GM18499 (cell line): ENCODE measurements around the gene RPS24.
"Not testable (repeated sequence)": the region's sequence is repeated elsewhere in the genome, so short reads cannot be mapped to it uniquely, and the experiment has no call there.

Experiments
- ATAC-seq: cut with Tn5 transposase; IDR thresholded peaks from one replicate; pipeline ENCODE4 v1.9.1; 2021; ENCODE audit warnings: moderate number of reproducible peaks; ENCODE audit not compliant: insufficient read depth, unreplicated experiment

RPS24 gene

GRCh38 chr10:78047314-78047891 is 13.7 kb downstream of the RPS24 start:
- ATAC-seq = no peak

- no peak for ATAC-seq
Observed at GRCh38 chr10:78049851-78050250, 16.2 kb downstream of the RPS24 start.

DNA sequence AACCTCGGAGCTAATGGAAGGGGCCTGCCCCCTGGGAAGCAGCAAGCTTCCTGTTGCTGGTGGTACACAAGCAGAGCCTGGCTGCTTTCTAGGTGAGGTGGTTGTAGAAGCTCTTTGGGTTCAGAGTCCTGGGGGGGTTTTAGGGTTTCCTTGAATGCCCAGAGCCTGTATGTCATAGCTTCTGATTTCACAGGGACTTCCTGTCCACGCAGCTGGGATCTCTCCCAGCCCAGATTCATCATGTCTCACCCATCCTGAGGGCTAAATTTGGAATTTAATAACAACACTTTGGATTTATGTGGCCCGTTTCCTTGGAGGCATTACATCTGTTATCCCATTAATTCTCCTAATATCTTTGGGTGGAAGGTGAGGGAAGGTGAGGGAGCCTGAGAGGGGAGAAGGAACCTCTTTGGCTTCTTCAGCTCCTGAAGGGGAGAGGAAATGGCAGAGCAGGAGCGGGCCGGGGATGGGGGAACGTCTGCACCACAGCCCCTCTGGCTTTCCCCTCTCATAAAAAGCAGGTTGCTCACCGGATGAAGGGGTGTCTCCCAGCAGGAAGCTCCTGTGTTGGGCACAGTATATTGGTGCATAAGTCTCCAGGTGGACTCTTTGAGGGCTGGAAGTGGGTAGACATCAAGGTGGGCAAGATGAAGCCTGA is 19.7 kb downstream of the RPS24 start:
- ATAC-seq = no peak

- no peak for ATAC-seq
Observed at GRCh38 chr10:78058562-78058961, 24.9 kb downstream of the RPS24 start.

GRCh38 chr10:78059906-78060702 is 26.4 kb downstream of the RPS24 start:
- no peak for ATAC-seq

DNA sequence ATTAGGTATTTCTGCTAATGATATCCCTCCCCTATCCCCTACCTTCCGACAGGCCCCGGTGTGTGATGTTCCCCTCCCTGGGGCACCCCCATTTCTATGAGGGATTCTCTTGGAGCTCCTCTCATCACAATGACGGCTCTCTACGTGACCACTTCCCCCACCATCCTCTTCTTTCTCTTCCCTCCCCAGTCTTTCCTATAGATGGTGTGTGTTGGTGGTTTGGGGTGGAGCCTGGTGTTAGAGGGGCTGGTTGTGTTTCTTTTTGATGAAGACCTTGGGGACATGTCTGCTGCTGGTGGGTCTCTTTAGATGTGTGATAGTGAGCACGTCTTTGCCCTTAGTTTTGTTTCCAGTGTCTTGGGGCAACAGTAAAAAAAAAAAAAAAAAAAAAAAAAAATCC is 28.6 kb downstream of the RPS24 start:
- ATAC-seq = no peak

DNA sequence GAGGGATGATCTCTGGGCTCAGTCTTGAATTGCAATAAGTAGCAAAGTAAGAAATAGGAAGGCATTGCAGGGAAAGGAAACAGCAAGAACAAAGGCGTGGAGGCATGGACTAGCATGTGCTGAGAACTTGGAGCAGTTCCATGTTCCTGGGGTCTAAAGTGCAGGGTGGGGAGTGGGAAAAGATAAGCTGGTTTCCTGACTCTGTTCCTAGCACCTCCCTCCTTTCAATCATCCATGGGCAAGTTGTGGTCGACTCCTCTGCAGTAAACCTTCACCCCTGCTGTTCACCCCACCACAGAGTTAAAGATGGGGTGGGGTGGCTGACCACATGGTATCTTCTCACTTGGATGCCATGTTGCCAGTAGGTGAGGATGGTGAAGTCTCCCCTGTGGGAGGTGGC is 29.6 kb downstream of the RPS24 start:
- no peak for ATAC-seq

- not testable (repeated sequence) for ATAC-seq
Observed at GRCh38 chr10:78064919-78065318, 31.3 kb downstream of the RPS24 start.

DNA sequence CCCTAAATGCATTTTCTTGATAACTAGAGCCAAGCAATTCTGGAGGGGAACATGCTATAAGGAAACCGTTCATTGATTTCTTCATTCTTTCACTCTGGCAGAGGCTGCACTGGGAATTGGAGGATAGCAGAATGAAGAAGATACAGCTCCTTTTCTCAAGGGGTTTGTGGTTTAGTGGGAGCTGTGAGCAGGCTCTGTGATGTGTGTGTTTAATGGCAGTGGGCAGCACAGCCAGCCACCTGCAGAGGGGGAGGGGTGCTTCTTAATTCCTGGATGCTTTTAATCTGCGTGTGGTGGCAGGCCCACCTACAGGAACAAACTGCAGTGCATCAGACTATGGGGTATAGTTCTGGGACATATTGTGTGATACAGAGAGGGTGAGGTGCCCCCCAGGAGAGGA is 31.9 kb downstream of the RPS24 start:
- ATAC-seq = no peak

DNA sequence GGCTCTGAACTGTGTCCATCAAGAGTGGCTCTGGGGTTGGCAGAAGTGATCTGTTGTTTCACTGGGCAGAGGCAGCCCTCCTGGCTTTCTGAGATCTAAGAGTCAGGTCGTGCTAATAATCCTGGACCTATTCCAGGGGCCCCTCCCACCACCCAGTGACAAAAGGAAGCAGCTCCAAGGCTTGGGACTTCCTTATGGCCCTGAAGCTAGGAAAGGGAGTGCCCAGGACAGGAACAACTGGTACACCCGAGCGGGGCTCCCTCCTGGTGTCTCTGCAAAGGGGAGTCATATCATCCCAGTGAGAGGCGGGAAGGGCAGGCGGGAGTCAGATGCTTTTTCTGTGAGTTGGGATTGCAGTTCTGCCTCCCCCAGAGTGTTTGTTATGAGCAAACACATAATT is 32.3 kb downstream of the RPS24 start:
- ATAC-seq = no peak

- no peak for ATAC-seq
Observed at GRCh38 chr10:78066728-78067430, 33.2 kb downstream of the RPS24 start.

- ATAC-seq = no peak
Observed at GRCh38 chr10:78069151-78069550, 35.5 kb downstream of the RPS24 start.

DNA sequence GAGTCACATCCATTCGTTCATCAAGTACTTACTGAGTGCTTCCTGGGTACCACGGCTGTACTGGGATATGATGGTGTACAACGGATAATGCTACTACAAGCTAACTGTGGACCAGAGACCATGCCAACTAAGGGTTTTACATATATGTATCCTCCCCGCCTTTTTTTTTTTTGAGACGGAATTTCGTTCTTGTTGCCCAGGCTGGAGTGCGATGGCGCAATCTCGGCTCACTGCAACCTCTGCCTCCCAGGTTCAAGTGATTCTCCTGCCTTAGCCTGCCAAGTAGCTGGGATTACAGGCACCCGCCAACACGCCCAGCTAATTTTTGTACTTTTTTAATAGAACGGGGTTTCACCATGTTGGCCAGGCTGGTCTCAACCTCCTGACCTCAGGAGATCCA is 36.4 kb downstream of the RPS24 start:
- not testable (repeated sequence) for ATAC-seq

DNA sequence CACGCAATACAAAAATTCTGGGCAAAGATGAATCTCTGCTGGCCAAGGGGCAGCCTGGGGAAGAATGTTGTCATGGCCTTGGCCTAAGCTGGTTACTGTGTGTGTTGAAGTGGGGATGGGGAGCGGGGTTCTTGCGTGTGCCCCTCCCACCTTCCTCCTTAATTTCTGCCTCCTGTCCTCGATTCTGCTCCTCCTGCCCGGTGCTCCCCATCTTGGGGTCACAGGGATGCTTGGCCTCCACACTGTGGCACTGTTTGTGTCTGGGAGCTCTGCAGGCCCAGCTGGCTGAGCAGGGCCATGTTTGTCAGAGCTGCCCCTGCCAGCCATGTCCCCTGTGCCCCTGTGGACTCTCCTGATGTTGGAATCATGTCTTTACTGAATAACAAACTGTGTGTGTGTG is 37.1 kb downstream of the RPS24 start:
- ATAC-seq = no peak

- ATAC-seq = no peak
Observed at GRCh38 chr10:78071140-78071856, 37.6 kb downstream of the RPS24 start.

DNA sequence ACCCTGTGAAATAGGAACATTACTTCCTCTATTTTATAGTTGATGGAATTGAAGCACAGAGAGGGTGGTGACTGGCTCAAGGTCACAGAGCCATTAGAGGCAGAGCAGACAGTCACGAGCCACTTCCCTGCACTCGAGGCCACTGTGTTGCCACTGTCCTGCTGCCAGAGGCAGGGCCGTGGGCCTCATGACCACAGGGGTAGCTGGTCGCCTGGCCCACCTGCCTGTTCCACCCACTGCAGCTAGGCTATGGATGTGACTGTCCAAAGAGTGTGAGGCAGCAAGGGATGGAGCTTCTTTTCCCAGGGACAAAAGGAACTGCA is 38.2 kb downstream of the RPS24 start:
- ATAC-seq = no peak

DNA sequence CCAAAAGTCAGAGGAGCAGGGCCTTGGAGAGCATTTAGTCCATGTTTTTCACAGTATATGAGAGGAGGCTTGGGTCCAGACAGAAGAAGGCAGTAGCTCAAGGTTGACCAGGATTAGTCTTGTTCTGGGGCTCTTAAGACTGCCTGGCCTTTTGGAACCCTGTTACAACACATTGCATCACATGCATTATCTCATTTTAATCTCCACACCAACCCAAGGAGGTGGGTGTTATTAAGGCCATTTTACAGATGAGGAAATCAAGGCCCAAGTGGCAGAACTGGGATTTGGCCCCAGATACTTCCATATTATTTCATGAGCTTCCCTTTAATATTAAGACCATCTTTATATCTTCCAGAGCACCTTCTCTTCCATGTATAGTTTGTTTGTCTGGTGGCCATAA is 38.8 kb downstream of the RPS24 start:
- ATAC-seq = no peak

- not testable (repeated sequence) for ATAC-seq
Observed at GRCh38 chr10:78075806-78076205, 42.1 kb downstream of the RPS24 start.

DNA sequence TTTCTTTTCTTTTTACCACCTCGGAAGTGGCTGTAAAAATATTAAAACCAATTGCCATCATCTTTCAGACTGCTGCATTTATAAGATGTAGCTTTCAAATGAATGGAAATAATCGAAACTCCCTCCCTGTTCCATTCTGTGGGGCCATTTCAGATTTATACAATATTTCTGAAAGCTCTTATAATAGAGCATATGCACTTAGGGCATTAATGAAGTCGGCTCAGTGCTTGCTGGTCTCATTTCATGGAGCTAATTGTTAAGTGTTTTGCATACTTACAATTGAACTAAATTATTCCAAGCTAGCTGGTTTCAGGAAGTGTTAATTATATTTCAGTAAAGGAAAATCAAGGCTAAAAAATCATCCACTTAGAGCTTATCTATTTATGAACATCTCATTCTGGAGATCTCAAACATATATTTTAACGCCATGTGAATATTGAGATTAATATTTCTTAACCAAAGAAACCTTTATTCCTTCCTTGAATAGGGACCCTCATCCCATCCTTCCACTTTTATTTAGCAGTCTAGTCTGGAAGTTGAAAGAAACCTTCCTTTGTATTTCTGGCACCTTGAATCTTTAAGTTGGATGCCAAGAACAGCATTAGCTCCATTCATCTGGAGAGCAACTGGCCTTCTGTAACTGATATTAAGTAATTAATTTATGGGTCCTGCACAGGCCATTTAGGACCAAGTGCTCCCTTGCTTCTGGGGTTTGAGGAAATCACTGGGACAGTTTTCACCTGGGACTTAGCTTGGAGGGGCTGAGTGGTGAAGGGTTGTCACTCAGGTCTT is 45.1 kb downstream of the RPS24 start:
- no peak for ATAC-seq

GRCh38 chr10:78079411-78079810 is 45.7 kb downstream of the RPS24 start:
- ATAC-seq = no peak
